HuH-7.5 (cell line): ENCODE results near the gene SIK2.
"Not testable (repeated sequence)": the region's sequence is repeated elsewhere in the genome, so short reads cannot be mapped to it uniquely, and the experiment has no call there.

ENCODE experiments used
- DNase-seq: peaks from one replicate; pipeline ENCODE4 v3.0.0; 2011; ENCODE audit warnings: low spot score

SIK2 gene

GRCh38 chr11:111761036-111761435, 158.8 kb downstream of the SIK2 start:
- no peak for DNase-seq

DNA sequence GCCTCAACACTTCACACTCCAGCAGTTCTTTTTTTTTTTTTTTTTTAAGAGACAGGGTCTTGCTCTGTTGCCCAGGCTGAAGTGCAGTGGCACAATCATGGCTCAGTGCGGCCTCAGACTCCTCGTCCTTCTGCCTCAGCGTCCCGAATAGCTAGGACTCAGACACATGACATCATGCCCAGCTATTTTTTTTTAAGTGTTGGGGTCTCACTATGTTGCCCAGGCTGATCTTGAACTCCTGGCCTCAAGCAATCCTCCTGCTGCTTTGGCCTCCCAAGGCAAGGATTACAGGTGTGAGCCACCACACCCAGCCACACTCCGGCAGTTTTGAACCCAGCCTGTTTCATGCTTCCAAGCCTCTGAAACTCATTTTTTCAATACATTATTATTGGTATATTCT, 160.3 kb downstream of the SIK2 start:
- no peak for DNase-seq

DNA sequence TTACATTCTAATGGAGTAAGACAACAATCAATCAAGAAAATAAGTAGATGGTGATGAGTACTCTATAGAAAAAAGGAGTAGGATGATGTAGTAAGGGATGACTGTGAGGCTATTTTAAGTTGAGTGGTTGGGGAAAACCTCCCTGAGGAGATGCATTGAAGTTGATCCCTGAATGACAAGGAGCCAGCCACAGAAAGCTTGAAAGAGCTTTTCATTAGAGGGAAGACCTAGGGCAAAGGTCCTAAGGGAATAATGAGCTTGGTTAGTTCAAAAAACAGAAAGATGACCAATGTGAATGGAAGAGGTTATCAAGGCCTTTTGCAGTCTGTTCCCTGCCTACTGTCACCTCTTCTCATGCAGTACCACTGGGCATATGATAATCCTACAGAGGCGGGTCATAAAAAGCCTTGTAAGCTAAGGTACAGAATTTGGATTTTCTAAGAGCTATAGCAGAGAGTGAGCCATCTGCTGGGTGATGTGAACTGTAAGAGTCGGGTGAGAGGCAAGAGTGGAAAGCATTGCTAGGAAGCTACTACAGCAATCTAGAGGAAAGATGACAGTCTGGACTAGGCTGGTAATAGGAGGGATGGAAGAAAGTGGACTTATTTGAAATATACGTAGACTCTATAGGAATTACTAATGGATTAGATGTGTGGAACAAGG, 160.9 kb downstream of the SIK2 start:
- no peak for DNase-seq

DNA sequence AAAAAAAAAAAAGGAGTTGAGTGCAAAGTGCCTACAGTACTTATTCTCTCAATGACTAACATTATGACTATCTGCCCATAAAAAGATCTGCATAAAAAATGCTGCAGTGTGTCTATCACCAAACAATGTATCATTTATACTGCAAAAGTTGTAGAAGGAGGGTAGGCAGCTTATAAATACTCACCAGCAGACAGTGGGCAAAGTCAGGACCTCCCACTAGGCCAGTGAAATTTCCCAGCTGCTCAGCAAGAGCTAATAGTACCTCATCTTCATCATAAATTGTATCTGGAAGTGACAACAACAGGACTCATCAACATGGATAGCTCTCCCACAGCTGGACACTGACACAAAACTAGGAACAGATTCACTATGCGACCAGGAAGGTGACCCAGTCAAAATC, 162.4 kb downstream of the SIK2 start:
- no peak for DNase-seq

DNA sequence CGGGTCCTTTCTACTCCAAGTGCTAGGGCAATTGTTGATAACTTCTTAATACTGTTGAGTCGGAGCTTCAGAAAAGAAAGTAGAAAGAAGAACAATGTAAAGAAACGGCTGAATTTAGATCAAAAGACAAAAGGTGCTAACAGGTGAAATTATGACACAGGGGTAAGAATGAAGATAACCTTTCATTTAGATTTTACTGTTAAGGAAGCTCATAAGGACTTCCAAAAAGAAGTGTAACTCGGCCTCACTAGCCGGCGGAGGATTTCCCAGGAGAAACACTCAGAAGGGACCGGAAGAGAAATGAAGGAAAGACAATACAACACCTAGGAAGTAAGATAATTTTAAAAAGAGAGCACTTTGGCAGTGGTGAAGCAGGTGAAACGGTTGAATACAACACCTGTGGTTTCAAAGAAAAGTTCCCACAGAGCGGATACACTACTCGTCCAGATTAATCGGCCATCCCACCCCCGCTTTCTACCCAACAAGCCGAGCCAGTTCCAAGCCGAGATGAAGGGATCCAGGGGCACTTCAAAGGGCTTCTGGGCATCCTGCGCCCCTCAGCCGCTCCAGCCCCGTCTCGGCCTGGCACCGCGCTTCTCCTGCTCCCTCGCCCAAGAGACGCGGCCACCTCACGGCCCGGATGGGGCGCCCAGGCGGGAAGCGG, 163.2 kb downstream of the SIK2 start:
- DNase-seq, result no peak

GRCh38 chr11:111765984-111766833, 164.0 kb downstream of the SIK2 start, which contains the start of gene PPP2R1B:
Gene PPP2R1B (minus strand): TSS chr11:111766389. CDS start chr11:111766361, 28 bp downstream.
- DNase-seq, result peak; percentile 77

- DNase-seq, result no peak
Measured at GRCh38 chr11:111766834-111767142, 164.5 kb downstream of the SIK2 start.

- DNase-seq, result no peak
Measured at GRCh38 chr11:111770581-111771134, 168.4 kb downstream of the SIK2 start.

DNA sequence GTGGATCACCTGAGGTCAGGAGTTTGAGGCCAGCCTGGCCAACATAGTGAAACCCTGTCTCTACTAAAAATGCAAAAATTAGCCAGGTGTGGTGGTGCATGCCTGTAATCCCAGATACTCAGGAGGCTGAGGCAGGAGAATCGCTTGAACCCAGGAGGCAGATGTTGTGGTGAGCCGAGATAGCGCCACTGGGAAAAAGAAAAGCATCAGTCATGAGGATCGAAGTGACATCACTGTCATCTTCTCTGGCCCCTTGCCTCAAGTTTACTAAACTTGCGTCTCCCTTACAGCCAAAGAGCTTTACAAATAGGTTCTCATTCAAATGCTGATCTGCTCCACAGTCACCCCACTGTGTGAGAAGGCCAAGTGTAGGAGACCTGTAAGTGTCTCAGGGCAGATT, 169.0 kb downstream of the SIK2 start:
- DNase-seq, result not testable (repeated sequence)

GRCh38 chr11:111772535-111772934, 170.3 kb downstream of the SIK2 start:
- DNase-seq, result no peak

DNA sequence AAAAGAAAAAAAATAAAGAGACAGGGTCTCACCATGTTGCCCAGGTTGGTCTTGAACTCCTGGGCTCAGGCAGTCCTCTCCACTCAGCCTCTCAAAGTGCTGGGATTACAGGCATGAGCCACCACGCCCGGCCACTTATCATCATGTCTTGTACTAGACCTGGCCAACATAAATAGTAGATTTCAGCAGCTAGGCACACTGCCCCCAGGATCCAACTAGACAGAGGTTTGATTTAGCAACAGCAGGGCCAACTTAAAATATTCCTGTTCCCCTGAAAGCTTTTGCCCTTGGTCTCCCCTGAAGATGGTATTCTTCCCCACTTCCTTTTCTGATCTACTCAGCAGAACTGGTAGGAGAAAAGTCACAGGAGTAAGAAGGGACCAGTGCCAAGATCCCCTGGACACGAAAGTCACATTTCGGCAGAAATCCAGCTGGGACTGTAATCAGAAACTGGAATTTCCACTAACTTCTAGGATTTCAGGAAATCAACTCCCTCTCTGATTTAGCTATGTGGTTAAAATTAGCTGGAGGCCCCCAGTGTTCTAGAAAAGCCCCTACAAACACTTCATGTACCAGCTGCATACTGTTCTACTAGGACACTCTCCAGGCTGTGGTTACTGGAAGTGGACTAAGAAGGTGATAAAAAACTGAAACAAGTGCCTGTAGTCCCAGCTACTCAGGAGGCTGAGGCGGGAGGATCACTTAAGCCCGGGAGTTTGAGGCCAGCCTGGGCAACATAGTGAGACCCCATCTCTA, 172.9 kb downstream of the SIK2 start:
- DNase-seq, result no peak

DNA sequence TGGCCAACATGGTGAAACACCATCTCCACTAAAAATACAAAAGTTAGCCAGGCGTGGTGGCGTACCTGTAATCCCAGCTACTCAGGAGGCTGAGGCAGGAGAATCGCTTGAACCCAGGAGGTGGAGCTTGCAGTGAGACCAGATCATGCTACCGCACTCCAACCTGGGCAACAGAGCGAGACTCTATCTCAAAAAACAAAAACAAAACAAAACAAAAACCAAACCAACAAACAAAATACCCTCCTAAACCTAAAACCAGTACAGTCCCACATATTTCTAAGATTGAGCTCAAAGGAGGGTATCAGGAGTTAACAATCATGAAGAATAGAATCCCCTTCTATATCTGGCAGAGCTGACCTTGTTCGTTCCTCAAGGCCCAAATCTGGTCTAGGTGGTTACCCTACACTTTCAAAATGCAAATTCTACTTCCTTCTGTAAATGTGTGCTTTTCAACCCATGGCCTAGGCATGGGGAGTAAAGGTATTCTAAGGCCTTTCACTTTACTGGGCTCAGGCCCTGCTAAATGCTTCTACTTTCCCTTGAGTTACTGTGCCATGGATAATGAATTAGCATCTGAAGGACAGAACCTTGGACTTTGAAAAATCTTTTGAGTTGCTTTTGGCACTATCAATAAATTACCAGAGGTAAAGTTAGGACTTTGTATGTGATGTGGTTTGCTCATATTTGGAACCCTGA, 174.3 kb downstream of the SIK2 start:
- DNase-seq, result no peak

DNA sequence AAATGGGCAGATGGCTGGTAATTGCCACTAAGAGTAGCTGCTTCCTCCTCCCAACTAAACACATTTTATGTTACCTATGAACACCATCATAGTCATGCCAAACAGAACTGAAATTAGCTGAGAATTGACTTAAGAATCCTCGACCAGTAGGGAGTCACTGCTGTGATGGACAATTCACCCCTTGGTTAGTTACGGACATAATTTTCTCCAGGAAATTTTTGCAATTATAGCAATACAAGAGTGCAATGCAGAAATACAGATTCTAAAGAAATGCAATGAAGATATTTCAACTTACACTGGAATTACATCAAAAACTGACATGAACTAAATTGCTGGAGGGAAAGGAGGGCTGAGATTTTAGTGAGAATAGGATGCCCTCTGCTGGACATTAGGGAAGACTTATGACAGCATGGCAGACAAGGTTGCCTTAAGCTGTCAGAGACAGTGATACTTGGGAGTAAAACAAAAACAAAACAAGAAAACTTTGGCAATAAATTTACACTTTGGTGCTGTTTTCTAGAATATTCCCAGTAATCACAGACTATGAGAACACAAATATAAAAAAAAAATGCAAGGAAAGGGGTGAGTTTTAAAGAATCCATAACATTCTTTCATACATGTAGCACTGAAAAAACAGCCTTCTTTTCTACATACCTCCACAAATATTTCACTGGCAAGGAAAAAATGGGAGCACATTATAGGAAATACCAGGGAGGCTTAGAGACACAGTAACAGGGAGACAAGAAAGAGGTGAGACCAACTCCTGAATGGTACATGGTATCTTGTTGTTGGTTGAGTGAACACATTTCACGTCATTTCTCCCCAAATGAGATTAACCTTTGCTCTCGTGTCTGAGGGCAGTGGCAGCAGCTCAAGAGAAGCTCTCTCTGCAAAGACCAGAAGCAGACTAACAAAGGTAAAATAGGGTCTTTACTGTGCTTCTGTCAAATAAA, 175.1 kb downstream of the SIK2 start:
- DNase-seq, result peak; percentile 37

- DNase-seq, result no peak
Measured at GRCh38 chr11:111778047-111778558, 175.9 kb downstream of the SIK2 start.

- no peak for DNase-seq
Measured at GRCh38 chr11:111779118-111779517, 176.9 kb downstream of the SIK2 start.
